ENCODE results near the gene PLIN3. TPM values are rescaled to one million over a fixed set of nuclear protein-coding genes. Genes with fewer than 3 reads are reported as not detected.

The PLIN3 gene
- total and polyA plus RNA-seq, 9 of the 15 experiments (the other 6 are each of a cell fraction or from before 2014, with no cell fraction given), result 7.5 to 75.6 (median 43.1) TPM

DNA sequence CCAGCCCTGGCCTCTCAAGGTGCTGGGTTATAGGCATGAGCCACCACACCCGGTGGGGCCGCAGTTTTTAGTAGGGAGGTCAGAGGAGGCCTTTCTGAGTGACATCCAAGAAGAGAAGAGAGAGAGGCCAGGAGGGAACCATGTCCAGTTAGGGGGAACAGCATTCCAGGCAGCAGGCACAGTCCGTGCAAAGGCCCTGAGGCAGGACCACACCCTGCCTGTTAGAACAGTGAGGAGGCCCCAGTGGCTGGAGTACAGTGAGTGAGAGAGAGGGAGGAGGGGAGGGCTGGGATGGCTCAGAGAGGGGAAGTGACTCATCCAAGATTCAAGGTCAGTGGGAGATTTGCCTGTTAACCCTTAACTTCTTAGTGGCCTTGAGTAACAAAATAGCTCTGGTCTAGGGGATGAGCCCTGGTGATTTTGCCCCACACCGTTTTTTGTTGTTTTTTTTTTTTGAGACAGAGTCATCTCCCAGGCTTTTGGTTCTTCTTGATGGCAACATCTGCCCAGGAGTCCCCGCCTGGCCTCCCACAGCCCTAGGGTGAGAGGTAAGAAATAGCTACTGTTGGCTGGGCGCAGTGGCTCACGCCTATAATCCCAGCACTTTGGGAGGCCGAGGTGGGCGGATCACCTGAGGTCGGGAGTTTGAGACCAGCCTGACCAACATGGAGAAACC lies 2.7 kb upstream of the PLIN3 start (continued):
- TF ChIP-seq CHD4 (IDR thresholded peaks at IDR 0.05; ENCODE audit: insufficient read depth, insufficient replicate concordance, low read depth, low read length, poor library complexity, severe bottlenecking), result peak; percentile 92
- TF ChIP-seq ZNF764 (CRISPR knock-in tag; IDR thresholded peaks at IDR 0.05; ENCODE audit: low read depth), result no peak
- no peak for TF ChIP-seq TARDBP (IDR thresholded peaks at IDR 0.05)
- no peak for TF ChIP-seq RBM34 (IDR thresholded peaks at IDR 0.05; ENCODE audit: borderline replicate concordance, insufficient read depth, low read length)
- TF ChIP-seq ARID1B (IDR thresholded peaks at IDR 0.05), result peak; percentile 91
- TF ChIP-seq ZNF436 (CRISPR knock-in tag; IDR thresholded peaks at IDR 0.05), result no peak
- TF ChIP-seq, protein P1, sequence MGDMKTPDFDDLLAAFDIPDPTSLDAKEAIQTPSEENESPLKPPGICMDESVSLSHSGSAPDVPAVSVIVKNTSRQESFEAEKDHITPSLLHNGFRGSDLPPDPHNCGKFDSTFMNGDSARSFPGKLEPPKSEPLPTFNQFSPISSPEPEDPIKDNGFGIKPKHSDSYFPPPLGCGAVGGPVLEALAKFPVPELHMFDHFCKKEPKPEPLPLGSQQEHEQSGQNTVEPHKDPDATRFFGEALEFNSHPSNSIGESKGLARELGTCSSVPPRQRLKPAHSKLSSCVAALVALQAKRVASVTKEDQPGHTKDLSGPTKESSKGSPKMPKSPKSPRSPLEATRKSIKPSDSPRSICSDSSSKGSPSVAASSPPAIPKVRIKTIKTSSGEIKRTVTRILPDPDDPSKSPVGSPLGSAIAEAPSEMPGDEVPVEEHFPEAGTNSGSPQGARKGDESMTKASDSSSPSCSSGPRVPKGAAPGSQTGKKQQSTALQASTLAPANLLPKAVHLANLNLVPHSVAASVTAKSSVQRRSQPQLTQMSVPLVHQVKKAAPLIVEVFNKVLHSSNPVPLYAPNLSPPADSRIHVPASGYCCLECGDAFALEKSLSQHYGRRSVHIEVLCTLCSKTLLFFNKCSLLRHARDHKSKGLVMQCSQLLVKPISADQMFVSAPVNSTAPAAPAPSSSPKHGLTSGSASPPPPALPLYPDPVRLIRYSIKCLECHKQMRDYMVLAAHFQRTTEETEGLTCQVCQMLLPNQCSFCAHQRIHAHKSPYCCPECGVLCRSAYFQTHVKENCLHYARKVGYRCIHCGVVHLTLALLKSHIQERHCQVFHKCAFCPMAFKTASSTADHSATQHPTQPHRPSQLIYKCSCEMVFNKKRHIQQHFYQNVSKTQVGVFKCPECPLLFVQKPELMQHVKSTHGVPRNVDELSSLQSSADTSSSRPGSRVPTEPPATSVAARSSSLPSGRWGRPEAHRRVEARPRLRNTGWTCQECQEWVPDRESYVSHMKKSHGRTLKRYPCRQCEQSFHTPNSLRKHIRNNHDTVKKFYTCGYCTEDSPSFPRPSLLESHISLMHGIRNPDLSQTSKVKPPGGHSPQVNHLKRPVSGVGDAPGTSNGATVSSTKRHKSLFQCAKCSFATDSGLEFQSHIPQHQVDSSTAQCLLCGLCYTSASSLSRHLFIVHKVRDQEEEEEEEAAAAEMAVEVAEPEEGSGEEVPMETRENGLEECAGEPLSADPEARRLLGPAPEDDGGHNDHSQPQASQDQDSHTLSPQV (IDR thresholded peaks at IDR 0.05), result peak; percentile 24; the same call in 1 of the 2 replicates
- no peak for TF ChIP-seq BACH1 (tag; IDR thresholded peaks at IDR 0.05)
- TF ChIP-seq HNRNPL (IDR thresholded peaks at IDR 0.05; ENCODE audit: low read depth, low read length), result no peak
- peak; percentile 99 for TF ChIP-seq CBX1 (IDR thresholded peaks at IDR 0.05; ENCODE audit: low read depth)
- TF ChIP-seq KAT8 (IDR thresholded peaks at IDR 0.05; ENCODE audit: low read depth), result no peak
- TF ChIP-seq, protein P2, sequence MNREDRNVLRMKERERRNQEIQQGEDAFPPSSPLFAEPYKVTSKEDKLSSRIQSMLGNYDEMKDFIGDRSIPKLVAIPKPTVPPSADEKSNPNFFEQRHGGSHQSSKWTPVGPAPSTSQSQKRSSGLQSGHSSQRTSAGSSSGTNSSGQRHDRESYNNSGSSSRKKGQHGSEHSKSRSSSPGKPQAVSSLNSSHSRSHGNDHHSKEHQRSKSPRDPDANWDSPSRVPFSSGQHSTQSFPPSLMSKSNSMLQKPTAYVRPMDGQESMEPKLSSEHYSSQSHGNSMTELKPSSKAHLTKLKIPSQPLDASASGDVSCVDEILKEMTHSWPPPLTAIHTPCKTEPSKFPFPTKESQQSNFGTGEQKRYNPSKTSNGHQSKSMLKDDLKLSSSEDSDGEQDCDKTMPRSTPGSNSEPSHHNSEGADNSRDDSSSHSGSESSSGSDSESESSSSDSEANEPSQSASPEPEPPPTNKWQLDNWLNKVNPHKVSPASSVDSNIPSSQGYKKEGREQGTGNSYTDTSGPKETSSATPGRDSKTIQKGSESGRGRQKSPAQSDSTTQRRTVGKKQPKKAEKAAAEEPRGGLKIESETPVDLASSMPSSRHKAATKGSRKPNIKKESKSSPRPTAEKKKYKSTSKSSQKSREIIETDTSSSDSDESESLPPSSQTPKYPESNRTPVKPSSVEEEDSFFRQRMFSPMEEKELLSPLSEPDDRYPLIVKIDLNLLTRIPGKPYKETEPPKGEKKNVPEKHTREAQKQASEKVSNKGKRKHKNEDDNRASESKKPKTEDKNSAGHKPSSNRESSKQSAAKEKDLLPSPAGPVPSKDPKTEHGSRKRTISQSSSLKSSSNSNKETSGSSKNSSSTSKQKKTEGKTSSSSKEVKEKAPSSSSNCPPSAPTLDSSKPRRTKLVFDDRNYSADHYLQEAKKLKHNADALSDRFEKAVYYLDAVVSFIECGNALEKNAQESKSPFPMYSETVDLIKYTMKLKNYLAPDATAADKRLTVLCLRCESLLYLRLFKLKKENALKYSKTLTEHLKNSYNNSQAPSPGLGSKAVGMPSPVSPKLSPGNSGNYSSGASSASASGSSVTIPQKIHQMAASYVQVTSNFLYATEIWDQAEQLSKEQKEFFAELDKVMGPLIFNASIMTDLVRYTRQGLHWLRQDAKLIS (CRISPR knock-in tag; IDR thresholded peaks at IDR 0.05), result no peak
- TF ChIP-seq MAFF (IDR thresholded peaks at IDR 0.05; ENCODE audit: low read length), result no peak
- TF ChIP-seq ZNF561 (CRISPR knock-in tag; conservative IDR thresholded peaks at IDR 0.05), result no peak
- no peak for TF ChIP-seq NR2F6 (CRISPR knock-in tag; IDR thresholded peaks at IDR 0.05)
- TF ChIP-seq IRF2 (CRISPR knock-in tag; IDR thresholded peaks at IDR 0.05), result no peak
- TF ChIP-seq ZBTB8A (IDR thresholded peaks at IDR 0.05; ENCODE audit: partially characterized antibody), result no peak
- no peak for TF ChIP-seq STAT5B (CRISPR knock-in tag; IDR thresholded peaks at IDR 0.05)
- TF ChIP-seq RAD21 (CRISPR knock-in tag; conservative IDR thresholded peaks at IDR 0.05 in 1 of 2, IDR thresholded peaks at IDR 0.05 in 1 of 2), result no peak
- TF ChIP-seq ZNF695 (CRISPR knock-in tag; IDR thresholded peaks at IDR 0.05), result no peak

Measured in K562 (cell line).